CMK (cell line): Measurements from ENCODE around the gene HCCS.
"Not testable (repeated sequence)": the region's sequence is repeated elsewhere in the genome, so short reads cannot be mapped to it uniquely, and the experiment has no call there.

Source experiments
- DNase-seq: peaks from one replicate; pipeline ENCODE4 v3.0.0-alpha.2; 2010; ENCODE audit warnings: low read depth

The HCCS gene

GRCh38 chrX:11123087-11123486 lies 12.0 kb downstream of the HCCS start:
- DNase-seq: not testable (repeated sequence)

- no peak for DNase-seq
These were observed 13.0 kb downstream of the HCCS start for GRCh38 chrX:11124112-11124511.

GRCh38 chrX:11125060-11125459 lies 13.9 kb downstream of the HCCS start:
- DNase-seq: no peak

DNA sequence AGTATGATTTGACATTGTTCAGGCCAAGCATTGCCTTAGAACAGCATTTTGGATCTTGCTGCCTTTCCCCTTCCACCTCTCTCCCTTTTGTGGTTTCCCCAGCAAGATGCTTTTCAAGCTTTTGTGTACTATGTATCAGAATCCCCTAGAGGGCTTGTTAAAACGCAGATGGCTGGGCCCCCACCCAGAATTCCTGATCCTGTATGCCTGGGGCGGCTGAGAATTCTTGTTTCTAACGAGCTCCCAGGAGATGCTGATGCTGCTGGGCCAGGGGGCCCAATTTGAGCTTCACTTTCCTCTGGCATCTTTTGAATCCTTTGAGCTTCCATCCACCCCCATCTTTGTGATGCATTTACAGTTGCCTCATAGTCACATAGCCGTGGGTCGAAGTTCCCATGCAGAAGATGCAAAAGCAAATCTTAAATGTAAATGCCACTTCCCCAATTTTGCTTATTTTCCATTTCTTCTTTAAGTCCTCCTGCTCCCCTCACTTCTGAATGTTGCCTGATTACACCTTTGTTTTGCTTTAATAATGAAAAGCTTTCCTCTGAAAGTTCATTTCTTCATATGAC lies 18.5 kb downstream of the HCCS start:
- DNase-seq: no peak

DNA sequence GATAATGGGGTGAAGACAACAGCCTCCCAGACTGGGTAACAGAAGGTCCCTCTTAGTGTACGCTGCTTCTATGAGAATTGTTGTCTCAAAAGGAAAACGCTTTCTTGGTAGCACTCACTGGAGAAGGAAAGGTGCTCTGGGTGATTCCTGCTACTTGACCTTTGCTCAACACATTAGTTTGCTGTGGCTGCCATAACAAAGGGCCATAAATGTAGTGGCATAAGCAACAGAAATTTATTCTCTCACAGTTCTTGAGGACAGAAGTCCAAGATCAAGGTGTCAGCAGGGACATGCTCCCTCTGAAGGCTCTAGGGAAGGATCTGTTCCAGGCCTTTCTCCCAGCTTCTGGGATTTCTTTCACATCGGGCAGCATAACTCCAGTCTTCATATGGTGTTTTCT lies 19.0 kb downstream of the HCCS start:
- no peak for DNase-seq

GRCh38 chrX:11131146-11131545 lies 20.0 kb downstream of the HCCS start:
- DNase-seq: no peak

DNA sequence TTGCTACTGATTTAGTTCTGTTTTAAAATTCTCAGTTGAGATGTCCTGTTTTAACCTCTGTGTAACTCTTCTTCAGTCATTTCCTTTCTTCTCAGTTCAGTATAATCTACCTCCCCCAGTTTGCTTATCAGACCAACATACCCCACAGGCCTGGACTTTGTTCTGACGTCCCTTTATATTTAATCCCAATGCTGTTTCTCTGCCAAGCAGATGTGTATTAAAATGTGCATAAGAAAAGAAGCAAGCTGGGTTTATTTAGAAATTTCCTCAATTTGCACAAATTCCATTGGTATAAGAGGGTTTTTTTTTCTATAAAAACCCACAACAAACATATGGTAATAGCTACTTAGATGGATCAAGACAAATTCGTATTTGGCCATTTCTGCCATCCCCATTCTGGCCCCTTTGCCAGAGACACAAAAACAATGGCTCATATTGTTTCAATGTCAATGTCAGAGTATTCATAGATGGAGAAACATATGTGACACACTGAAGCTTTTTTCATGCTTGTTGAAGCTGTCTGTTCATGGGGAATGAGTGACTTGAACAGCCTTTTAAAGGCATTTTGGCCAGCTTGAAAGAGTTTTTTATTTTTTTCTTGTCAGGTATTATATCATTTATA lies 24.5 kb downstream of the HCCS start:
- no peak for DNase-seq

DNA sequence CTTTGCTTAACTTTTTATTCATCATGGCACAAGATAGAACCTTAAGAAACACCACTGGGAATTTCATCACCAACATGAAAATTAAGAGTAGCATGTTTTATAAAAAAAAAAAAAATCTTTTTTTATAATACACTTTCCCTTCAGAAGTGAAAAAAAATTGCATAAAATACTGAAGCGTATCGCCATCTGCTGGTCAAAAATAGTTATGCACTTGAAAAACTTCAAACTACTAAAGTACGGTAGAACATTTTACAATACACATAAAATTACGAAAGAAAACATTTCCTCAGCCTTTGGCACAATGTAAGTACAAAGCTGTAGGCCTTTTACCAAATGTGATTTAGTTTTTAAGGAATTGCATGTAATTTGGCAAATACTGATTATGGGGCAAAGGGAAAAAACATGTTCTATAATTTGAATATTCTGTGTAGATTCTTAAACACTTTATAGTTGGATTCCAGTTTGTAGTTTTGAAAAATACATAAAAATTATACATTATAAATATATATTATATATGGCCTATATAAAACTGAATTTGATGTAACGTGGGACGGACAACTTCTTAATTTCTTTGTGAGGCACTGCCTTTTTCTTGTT lies 26.5 kb downstream of the HCCS start:
- no peak for DNase-seq

GRCh38 chrX:11138498-11139390 lies 27.6 kb downstream of the HCCS start:
- no peak for DNase-seq

- DNase-seq: peak; percentile 27
These were observed 33.0 kb downstream of the HCCS start for GRCh38 chrX:11143931-11144678.

GRCh38 chrX:11146411-11146810 lies 35.3 kb downstream of the HCCS start:
- DNase-seq: no peak

GRCh38 chrX:11148401-11148800 lies 37.3 kb downstream of the HCCS start:
- no peak for DNase-seq

GRCh38 chrX:11151799-11152559 lies 40.8 kb downstream of the HCCS start:
- no peak for DNase-seq

DNA sequence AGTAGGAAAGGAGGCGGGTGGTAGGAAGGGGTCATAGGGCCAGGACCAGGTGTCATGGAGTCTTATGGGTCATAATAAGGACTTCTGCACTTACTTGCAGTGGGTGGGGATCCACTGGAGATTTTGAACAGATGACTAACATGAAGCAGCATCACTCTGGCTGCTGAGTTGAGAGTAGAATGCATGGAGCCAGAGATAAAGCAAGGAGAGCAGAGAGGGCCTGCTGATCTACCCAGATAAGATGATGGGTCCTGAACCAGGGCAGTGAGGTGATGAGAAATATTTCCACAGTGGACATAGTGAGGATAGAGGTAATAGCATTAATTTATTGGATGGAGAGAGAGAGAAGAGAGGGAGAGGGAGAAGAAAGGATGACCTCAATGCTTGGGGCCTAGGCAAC lies 48.0 kb downstream of the HCCS start:
- DNase-seq: no peak

- DNase-seq: no peak
These were observed 53.3 kb downstream of the HCCS start for GRCh38 chrX:11164433-11164832.

DNA sequence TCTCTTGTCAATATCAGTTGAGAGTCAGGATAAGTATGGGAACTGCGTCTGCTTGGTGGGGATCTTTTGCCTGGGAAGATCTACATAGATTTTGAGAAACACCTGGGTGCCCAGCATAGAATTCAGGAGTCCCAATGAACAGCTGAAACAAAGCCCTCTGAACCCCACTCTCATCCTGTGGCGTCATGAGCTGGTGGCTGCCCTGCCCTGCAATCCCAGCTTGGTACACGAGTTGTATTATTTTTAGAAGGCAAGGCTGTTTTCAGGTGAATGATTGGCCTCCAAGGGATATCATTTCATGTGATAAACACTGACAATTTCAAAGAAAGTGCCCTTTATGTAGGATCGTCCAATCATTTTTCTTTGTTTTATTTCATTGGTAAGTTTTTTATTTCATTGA lies 60.8 kb downstream of the HCCS start:
- no peak for DNase-seq

DNA sequence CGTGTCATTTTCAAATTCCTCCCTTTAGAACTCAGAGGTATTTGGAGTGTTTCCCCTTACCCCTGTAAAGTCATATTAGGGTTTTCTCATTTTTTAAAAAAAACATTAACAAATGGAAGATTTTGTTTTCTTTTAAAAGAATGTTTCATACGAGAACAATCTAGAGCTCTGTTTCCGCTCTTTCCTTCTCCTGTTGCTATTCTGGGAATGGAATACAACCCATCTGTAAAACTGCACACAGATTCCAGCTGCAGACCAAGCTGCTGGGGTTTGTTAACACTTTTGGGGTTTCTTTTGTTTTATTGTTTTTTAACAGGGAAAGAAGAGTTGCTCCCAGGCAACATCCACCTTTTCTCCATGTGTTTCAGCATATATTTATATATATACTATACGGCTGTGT lies 61.3 kb downstream of the HCCS start:
- DNase-seq: no peak
